Left lung (tissue), 10 donors: ENCODE data around the gene CMIP. TPM values are rescaled to one million over a fixed set of nuclear protein-coding genes. Genes with fewer than 3 reads are reported as not detected.
"Not testable (repeated sequence)": the region's sequence is repeated elsewhere in the genome, so short reads cannot be mapped to it uniquely, and the experiment has no call there.

ENCODE experiments used
- ATAC-seq: fragments of 200-7000 bp; cut with Tn5 transposase; one replicate; pipeline ENCODE4 v1.9.1; 2020; ENCODE audit warnings: moderate library complexity
- DNase-seq, 4 donors: peaks; one replicate each; pipeline ENCODE4 v3.0.0-alpha.2; 2013 to 2020
- H3K27ac ChIP-seq, 2 donors: fragments of 200-600 bp; sonication (generic) in 1 of 2; one replicate each; pipeline versions ENCODE4 v1.5.0 to v1.8.0; 2020 to 2021
- H3K27me3 ChIP-seq, 2 donors: fragments of 200-600 bp; sonication (generic) in 1 of 2; one replicate each; pipeline versions ENCODE4 v1.5.0 to v1.8.0; 2020 to 2021
- H3K36me3 ChIP-seq, 2 donors: fragments of 200-600 bp; sonication (generic) in 1 of 2; one replicate each; pipeline versions ENCODE4 v1.5.0 to v1.8.0; 2020 to 2021
- H3K4me1 ChIP-seq, 2 donors: fragments of 200-600 bp; one replicate each; pipeline ENCODE4 v1.8.0; 2021
- H3K4me3 ChIP-seq, 2 donors: fragments of 200-600 bp; sonication (generic) in 1 of 2; one replicate each; pipeline versions ENCODE4 v1.5.0 to v1.8.0; 2020 to 2021; ENCODE audit warnings: mild to moderate bottlenecking in 1 of 2
- H3K9me3 ChIP-seq, 2 donors: fragments of 200-600 bp; sonication (generic) in 1 of 2; one replicate each; pipeline versions ENCODE4 v1.5.0 to v1.8.0; 2020 to 2021
- CTCF ChIP-seq, 2 donors: fragments of 200-600 bp; sonication (generic) in 1 of 2; IDR thresholded peaks; one replicate each; pipeline versions ENCODE4 v1.5.0 to v1.8.0; 2021; ENCODE audit warnings: antibody characterized with exemption in 2 of 2
- intact Hi-C, 2 donors: fragments of 100-400 bp; cut with DNase I; formaldehyde crosslinking; loops; one replicate each; pipeline versions ENCODE4 v1.11.2 to v1.14.2; 2022
- polyA plus RNA-seq, 6 donors: library from polyadenylated mRNA; unstranded; fragments of 120-200 nt; gene quantifications; one replicate each; pipeline ENCODE4 v1.2.1, GENCODE V29; 2013; ENCODE audit not compliant: insufficient read length in 6 of 6
- total RNA-seq, 2 donors: library from RNA; stranded (reverse); fragmentation: NEBNext Ultra II Directional; extraction: Animal tissue kit (Norgen Biotek cat#: 25700); gene quantifications; one replicate each; pipeline ENCODE4 v1.2.1, GENCODE V29; 2021
- donor health status: DM: no; HTN: yes; CAD: no.
- donor health status: DM: no; HTN: no; CAD: no.

CMIP gene
- total and polyA plus RNA-seq, 8 donors = 35.3 to 55.8 (median 40.4) TPM

GRCh38 chr16:81421536-81421935, 23.1 kb upstream of the CMIP start:
- Histone ChIP-seq H3K4me1 (peaks cover 0 to 8% of the 10 kb centered on the region in 2 donors), H3K9me3 (no peaks in the 10 kb centered on the region), H3K4me3 (no peak overlapping the region), H3K27ac (no peak overlapping the region), H3K27me3 (no peaks in the 10 kb centered on the region), H3K36me3 (no peaks in the 10 kb centered on the region)
- ATAC-seq = no peak
- DNase-seq = no peak
- TF ChIP-seq CTCF (IDR thresholded peaks at IDR 0.05) = no peak
- intact Hi-C loops = no loop called here

- intact Hi-C loops, H3K4me3 ChIP-seq: not testable (repeated sequence)
Observed at GRCh38 chr16:81422153-81422552, 22.5 kb upstream of the CMIP start.

GRCh38 chr16:81424771-81425170, 19.8 kb upstream of the CMIP start:
- no peaks in the 10 kb centered on the region for H3K27me3 ChIP-seq
- TF ChIP-seq CTCF (IDR thresholded peaks at IDR 0.05) = no peak
- peak; percentile 43 for ATAC-seq
- H3K27ac ChIP-seq = no peak overlapping the region
- no peak overlapping the region for H3K4me3 ChIP-seq
- no peaks in the 10 kb centered on the region for H3K9me3 ChIP-seq
- no peak for DNase-seq
- no peaks in the 10 kb centered on the region for H3K36me3 ChIP-seq
- peaks cover 0 to 8% of the 10 kb centered on the region in 2 donors for H3K4me1 ChIP-seq
- intact Hi-C loops = no loop called here

More at GRCh38 chr16:81422153-81422552, 22.5 kb upstream of the CMIP start:
- H3K36me3 ChIP-seq, H3K9me3 ChIP-seq, H3K27ac ChIP-seq, ATAC-seq, H3K27me3 ChIP-seq, H3K4me1 ChIP-seq, DNase-seq: not testable (repeated sequence)

GRCh38 chr16:81427219-81427618, 17.4 kb upstream of the CMIP start:
- peaks cover 0 to 20% of the 10 kb centered on the region in 2 donors for H3K4me1 ChIP-seq
- H3K4me3 ChIP-seq = no peak overlapping the region
- H3K27ac ChIP-seq = no peak overlapping the region
- TF ChIP-seq CTCF (IDR thresholded peaks at IDR 0.05) = no peak
- H3K9me3 ChIP-seq = no peaks in the 10 kb centered on the region
- H3K27me3 ChIP-seq = no peaks in the 10 kb centered on the region
- intact Hi-C loops = no loop called here
- DNase-seq = no peak
- H3K36me3 ChIP-seq = no peaks in the 10 kb centered on the region
- ATAC-seq = no peak

GRCh38 chr16:81429045-81429521, 15.5 kb upstream of the CMIP start:
- no peak for DNase-seq
- TF ChIP-seq CTCF (IDR thresholded peaks at IDR 0.05) = peak; percentile 26 to 47
- Histone ChIP-seq H3K36me3 (no peaks in the 10 kb centered on the region), H3K4me1 (peaks cover 0 to 33% of the 10 kb centered on the region in 2 donors), H3K9me3 (no peaks in the 10 kb centered on the region), H3K4me3 (no peak overlapping the region), H3K27me3 (no peaks in the 10 kb centered on the region), H3K27ac (no peak overlapping the region)
- ATAC-seq = peak; percentile 53
- intact Hi-C loops = no loop called here
